K562 (cell line): ENCODE measurements around the gene CALM3.

Experiments used
- CREBBP ChIP-seq: IDR thresholded peaks from one replicate; pipeline ENCODE4 v1.6.1; 2012; ENCODE audit warnings: low read depth, mild to moderate bottlenecking, control low read depth, inconsistent platforms, low read length
- CTCF ChIP-seq, 3 experiments: IDR thresholded peaks in 2 of 3; conservative IDR thresholded peaks in 1 of 3; 2 replicates each; pipeline ENCODE4 v1.5.1; 2011 to 2012; ENCODE audit warnings: low read length in 3 of 3, mild to moderate bottlenecking in 3 of 3, control low read depth in 2 of 3, improper control_type of control experiment in 1 of 3, inconsistent platforms in 1 of 3, low read depth in 1 of 3, mixed read lengths in 1 of 3, moderate library complexity in 1 of 3; ENCODE audit not compliant: insufficient read depth in 2 of 3
- E4F1 ChIP-seq: fragments of 250-450 bp; sonication (Bioruptor Pico); IDR thresholded peaks from 2 replicates; pipeline ENCODE4 v1.5.0; 2021; ENCODE audit warnings: mild to moderate bottlenecking, borderline replicate concordance
- HLTF ChIP-seq: fragments of 450-650 bp; IDR thresholded peaks from 2 replicates; pipeline ENCODE4 v1.6.1; 2016
- NR2F6 ChIP-seq: fragments of 450-650 bp; formaldehyde crosslinking; IDR thresholded peaks from 2 replicates; pipeline ENCODE4 v1.4.0; 2020; ENCODE audit warnings: mild to moderate bottlenecking
- RAD21 ChIP-seq, 2 experiments: fragments of 250-450 bp in 1 of 2; fragments of 450-650 bp in 1 of 2; sonication (Bioruptor Pico) in 1 of 2; formaldehyde crosslinking in 1 of 2; IDR thresholded peaks in 1 of 2; conservative IDR thresholded peaks in 1 of 2; 2 replicates each; pipeline versions ENCODE4 v1.4.0 to v1.8.0; 2020 to 2022; ENCODE audit warnings: mild to moderate bottlenecking in 2 of 2, moderate library complexity in 1 of 2
- REST ChIP-seq, 2 experiments: fragments of 450-650 bp; formaldehyde crosslinking in 1 of 2; IDR thresholded peaks; 2 replicates each; pipeline versions ENCODE4 v1.4.0 to v1.6.1; 2014 to 2020; ENCODE audit warnings: mild to moderate bottlenecking in 2 of 2, borderline replicate concordance in 1 of 2, low read depth in 1 of 2
- SPI1 ChIP-seq: IDR thresholded peaks from 2 replicates; pipeline ENCODE4 v1.6.1; 2011; ENCODE audit warnings: low read depth, low read length, control low read depth, borderline replicate concordance
- ZBTB9 ChIP-seq: fragments of 450-650 bp; formaldehyde crosslinking; IDR thresholded peaks from 2 replicates; pipeline ENCODE4 v1.4.0; 2020; ENCODE audit warnings: mild to moderate bottlenecking, moderate library complexity
- ZNF212 ChIP-seq: fragments of 450-650 bp; formaldehyde crosslinking; IDR thresholded peaks from 2 replicates; pipeline ENCODE4 v1.4.0; 2020; ENCODE audit warnings: mild to moderate bottlenecking
- ZNF217 ChIP-seq: sonication (generic); formaldehyde crosslinking; IDR thresholded peaks from 2 replicates; pipeline ENCODE4 v1.8.0; 2022; ENCODE audit warnings: mild to moderate bottlenecking, missing genetic modification reagents

- TF ChIP-seq HLTF: no peak
- TF ChIP-seq CTCF (IDR thresholded peaks at IDR 0.05 in 2 of 3, conservative IDR thresholded peaks at IDR 0.05 in 1 of 3; ENCODE audit: insufficient read depth in 2 of 3, low read depth in 1 of 3, low read length in 3 of 3): no peak
- TF ChIP-seq RAD21 (CRISPR knock-in tag; conservative IDR thresholded peaks at IDR 0.05 in 1 of 2, IDR thresholded peaks at IDR 0.05 in 1 of 2): no peak
- TF ChIP-seq E4F1 (CRISPR knock-in tag): no peak
- no peak for TF ChIP-seq REST (IDR thresholded peaks at IDR 0.05; ENCODE audit: borderline replicate concordance)
- no peak for TF ChIP-seq REST (CRISPR knock-in tag; IDR thresholded peaks at IDR 0.05; ENCODE audit: low read depth)
- TF ChIP-seq CREBBP: no peak
- no peak for TF ChIP-seq SPI1
- TF ChIP-seq ZNF212: no peak
- no peak for TF ChIP-seq NR2F6 (CRISPR knock-in tag)
- TF ChIP-seq ZNF217 (CRISPR knock-in tag): no peak
- no peak for TF ChIP-seq ZBTB9 (CRISPR knock-in tag)
These were observed 2.7 kb downstream of the CALM3 start for GRCh38 chr19:46603752-46604231.
